HG02973 (cell line): ENCODE measurements around the gene DMRTB1.

Experiments
- ATAC-seq: cut with Tn5 transposase; IDR thresholded peaks from one replicate; pipeline ENCODE4 v1.9.1; 2021; ENCODE audit warnings: moderate library complexity; ENCODE audit not compliant: unreplicated experiment

Gene DMRTB1

GRCh38 chr1:53507116-53507820 lies 48.1 kb downstream of the DMRTB1 start:
- ATAC-seq = no peak

GRCh38 chr1:53508056-53508990 lies 49.1 kb downstream of the DMRTB1 start:
- ATAC-seq = no peak

- no peak for ATAC-seq
Observed at GRCh38 chr1:53508991-53509666, 49.9 kb downstream of the DMRTB1 start.

GRCh38 chr1:53509775-53510174 lies 50.6 kb downstream of the DMRTB1 start:
- ATAC-seq = no peak

GRCh38 chr1:53510215-53510614 lies 51.0 kb downstream of the DMRTB1 start:
- ATAC-seq = no peak

- ATAC-seq = no peak
Observed at GRCh38 chr1:53511323-53511932, 52.2 kb downstream of the DMRTB1 start.

- no peak for ATAC-seq
Observed at GRCh38 chr1:53511933-53512806, 53.0 kb downstream of the DMRTB1 start.

GRCh38 chr1:53512807-53513755 lies 53.9 kb downstream of the DMRTB1 start:
- no peak for ATAC-seq

- no peak for ATAC-seq
Observed at GRCh38 chr1:53513846-53514245, 54.6 kb downstream of the DMRTB1 start.

GRCh38 chr1:53514436-53514835 lies 55.2 kb downstream of the DMRTB1 start:
- ATAC-seq = no peak

- no peak for ATAC-seq
Observed at GRCh38 chr1:53516181-53516580, 57.0 kb downstream of the DMRTB1 start.
